ENCODE results near the gene TSSC4. TPM values are rescaled to one million over a fixed set of nuclear protein-coding genes. Genes with fewer than 3 reads are reported as not detected.

The TSSC4 gene
- total and polyA plus RNA-seq, 9 of the 15 experiments (the other 6 are each of a cell fraction or from before 2014, with no cell fraction given): 0.41 to 54.2 (median 11.0) TPM

- no peak for FAIRE-seq
- H3K36me3 ChIP-seq (ENCODE audit: control insufficient read depth, insufficient read depth, low read length): no peaks in the 10 kb centered on the region
- peaks cover 1 to 39% of the 10 kb centered on the region in 2 experiments for H3K27me3 ChIP-seq (ENCODE audit: control insufficient read depth in 2 of 2, insufficient read depth in 2 of 2, low read length in 2 of 2)
- no peak overlapping the region for H2AFZ ChIP-seq (ENCODE audit: low read depth, low read length)
- H3K9me3 ChIP-seq (replicated peaks; ENCODE audit: control insufficient read depth, insufficient read depth, low read depth, low read length): no peaks in the 10 kb centered on the region
- intact Hi-C loops (cut with micrococcal nuclease) (no loop called here), in situ Hi-C loops (cut with MboI) (no loop called here)
- H3K4me2 ChIP-seq (ENCODE audit: insufficient read depth, low read length): no peak overlapping the region
- no peaks in the 10 kb centered on the region for H3K9me1 ChIP-seq (ENCODE audit: control insufficient read depth, insufficient read depth, low read length)
- H3K4me3 ChIP-seq: no peak overlapping the region
- H4K20me1 ChIP-seq (replicated peaks; ENCODE audit: control insufficient read depth, insufficient read depth, low read length): peaks cover 10% of the 10 kb centered on the region
- ATAC-seq: no peak
- ChIA-PET CTCF (ENCODE audit: low intra/inter-chr PET ratio) (no interaction called here), POLR2A (no interaction called here)
- H3K27ac ChIP-seq (ENCODE audit: extremely low read depth, low read depth, low read length): no peak overlapping the region
- H3K4me1 ChIP-seq (replicated peaks in 1 of 2; ENCODE audit: control insufficient read depth in 2 of 2, insufficient read depth in 2 of 2, low read length in 2 of 2): peaks cover under 1 to 6% of the 10 kb centered on the region in 2 experiments; a peak in 2 of 5 replicates
- TF ChIP-seq BHLHE40 (IDR thresholded peaks at IDR 0.05; ENCODE audit: low read length): no peak
- TF ChIP-seq DNMT1 (IDR thresholded peaks at IDR 0.05): no peak
- DNase-seq (ENCODE audit: extremely low read depth in 1 of 4, low spot score in 3 of 4): no peak
- BruUV-seq (replicated peaks): no TSS peak
- H3K79me2 ChIP-seq (ENCODE audit: control insufficient read depth, insufficient read depth, low read length): no peaks in the 10 kb centered on the region
- H3K9ac ChIP-seq (ENCODE audit: insufficient read depth in 1 of 2, low read depth in 2 of 2, low read length in 2 of 2): peak overlapping the region in 1 of 2 experiments; percentile 52; a peak in 1 of 4 replicates
- 7% methylated on average over 5 of the region's 10 CpGs for WGBS (ENCODE audit: insufficient coverage, low coverage, missing lambda C conversion rate)
These were observed 31.7 kb upstream of the TSSC4 start for GRCh38 chr11:2368851-2369180.

- Histone ChIP-seq H3K79me2 (ENCODE audit: control insufficient read depth, insufficient read depth, low read length) (no peaks in the 10 kb centered on the region), H2AFZ (ENCODE audit: low read depth, low read length) (no peak overlapping the region), H3K27me3 (ENCODE audit: control insufficient read depth in 2 of 2, insufficient read depth in 2 of 2, low read length in 2 of 2) (peaks cover 0 to 34% of the 10 kb centered on the region in 2 experiments), H3K4me2 (ENCODE audit: insufficient read depth, low read length) (no peak overlapping the region), H4K20me1 (replicated peaks; ENCODE audit: control insufficient read depth, insufficient read depth, low read length) (peaks cover 10% of the 10 kb centered on the region), H3K4me1 (replicated peaks in 1 of 2; ENCODE audit: control insufficient read depth in 2 of 2, insufficient read depth in 2 of 2, low read length in 2 of 2) (peaks cover 4 to 6% of the 10 kb centered on the region in 2 experiments; a peak in 4 of 5 replicates), H3K9me3 (replicated peaks; ENCODE audit: control insufficient read depth, insufficient read depth, low read depth, low read length) (no peaks in the 10 kb centered on the region), H3K4me3 (no peak overlapping the region), H3K36me3 (ENCODE audit: control insufficient read depth, insufficient read depth, low read length) (no peaks in the 10 kb centered on the region), H3K27ac (ENCODE audit: extremely low read depth, low read depth, low read length) (no peak overlapping the region), H3K9me1 (ENCODE audit: control insufficient read depth, insufficient read depth, low read length) (no peaks in the 10 kb centered on the region), H3K9ac (ENCODE audit: insufficient read depth in 1 of 2, low read depth in 2 of 2, low read length in 2 of 2) (no peak overlapping the region)
- FAIRE-seq: no peak
- BruUV-seq (replicated peaks): no TSS peak
- ChIA-PET CTCF (ENCODE audit: low intra/inter-chr PET ratio) (no interaction called here), POLR2A (interaction anchor here (0.7 kb wide), 1 partner anchor 9 kb away, joined by 3 read pairs; no protein-coding TSS in a partner anchor)
- in situ Hi-C loops (cut with MboI) (no loop called here), intact Hi-C loops (cut with micrococcal nuclease) (no loop called here)
- WGBS (ENCODE audit: insufficient coverage, low coverage, missing lambda C conversion rate): 29% methylated on average over 8 of the region's 12 CpGs
- no peak for ATAC-seq
- no peak for DNase-seq (ENCODE audit: extremely low read depth in 1 of 4, low spot score in 3 of 4)
- TF ChIP-seq SIN3B (IDR thresholded peaks at IDR 0.05; ENCODE audit: low read depth): no peak
- TF ChIP-seq, protein P1, sequence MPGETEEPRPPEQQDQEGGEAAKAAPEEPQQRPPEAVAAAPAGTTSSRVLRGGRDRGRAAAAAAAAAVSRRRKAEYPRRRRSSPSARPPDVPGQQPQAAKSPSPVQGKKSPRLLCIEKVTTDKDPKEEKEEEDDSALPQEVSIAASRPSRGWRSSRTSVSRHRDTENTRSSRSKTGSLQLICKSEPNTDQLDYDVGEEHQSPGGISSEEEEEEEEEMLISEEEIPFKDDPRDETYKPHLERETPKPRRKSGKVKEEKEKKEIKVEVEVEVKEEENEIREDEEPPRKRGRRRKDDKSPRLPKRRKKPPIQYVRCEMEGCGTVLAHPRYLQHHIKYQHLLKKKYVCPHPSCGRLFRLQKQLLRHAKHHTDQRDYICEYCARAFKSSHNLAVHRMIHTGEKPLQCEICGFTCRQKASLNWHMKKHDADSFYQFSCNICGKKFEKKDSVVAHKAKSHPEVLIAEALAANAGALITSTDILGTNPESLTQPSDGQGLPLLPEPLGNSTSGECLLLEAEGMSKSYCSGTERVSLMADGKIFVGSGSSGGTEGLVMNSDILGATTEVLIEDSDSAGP (CRISPR knock-in tag; IDR thresholded peaks at IDR 0.05): no peak
- TF ChIP-seq GTF3C2 (IDR thresholded peaks at IDR 0.05; ENCODE audit: borderline replicate concordance, extremely low read depth, insufficient read length): no peak
- no peak for TF ChIP-seq RFX1 (IDR thresholded peaks at IDR 0.05)
- TF ChIP-seq STAT5A (IDR thresholded peaks at IDR 0.05; ENCODE audit: borderline replicate concordance, low read length): no peak
- no peak for TF ChIP-seq HMBOX1 (IDR thresholded peaks at IDR 0.05)
- no peak for TF ChIP-seq TRIM28 (IDR thresholded peaks at IDR 0.05)
- TF ChIP-seq GTF2B (IDR thresholded peaks at IDR 0.05; ENCODE audit: extremely low read depth, insufficient read length): no peak
- no peak for TF ChIP-seq POLR2AphosphoS2 (IDR thresholded peaks at IDR 0.05; ENCODE audit: low read length)
These were observed 31.2 kb upstream of the TSSC4 start for GRCh38 chr11:2369320-2369719.

Data from K562 (cell line).